HG03378 (cell line): ENCODE results near the gene NUCKS1.

Experiments used
- ATAC-seq: cut with Tn5 transposase; IDR thresholded peaks from one replicate; pipeline ENCODE4 v1.9.1; 2021; ENCODE audit warnings: mild to moderate bottlenecking, moderate library complexity; ENCODE audit not compliant: unreplicated experiment

The NUCKS1 gene

DNA sequence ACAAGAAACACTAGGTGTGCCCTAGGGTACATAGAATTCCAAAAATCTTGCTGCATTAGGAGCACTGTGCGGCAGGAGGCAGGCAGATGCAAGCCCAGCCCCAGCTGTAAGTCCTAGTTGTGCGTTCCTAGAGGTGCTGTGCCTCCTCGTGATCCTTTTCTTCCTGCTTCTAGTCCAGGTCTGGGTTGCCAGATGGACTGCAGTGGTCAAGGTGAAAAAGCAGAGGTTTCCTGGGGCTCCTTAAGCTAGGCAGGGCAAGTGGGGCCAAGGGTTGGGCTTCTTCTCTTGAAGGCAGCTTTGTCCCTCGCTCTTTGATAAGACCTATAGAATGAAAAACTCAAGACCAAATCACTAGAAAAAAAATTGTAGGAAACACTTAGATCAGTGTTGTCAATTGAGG, 48.1 kb downstream of the NUCKS1 start:
- no peak for ATAC-seq

DNA sequence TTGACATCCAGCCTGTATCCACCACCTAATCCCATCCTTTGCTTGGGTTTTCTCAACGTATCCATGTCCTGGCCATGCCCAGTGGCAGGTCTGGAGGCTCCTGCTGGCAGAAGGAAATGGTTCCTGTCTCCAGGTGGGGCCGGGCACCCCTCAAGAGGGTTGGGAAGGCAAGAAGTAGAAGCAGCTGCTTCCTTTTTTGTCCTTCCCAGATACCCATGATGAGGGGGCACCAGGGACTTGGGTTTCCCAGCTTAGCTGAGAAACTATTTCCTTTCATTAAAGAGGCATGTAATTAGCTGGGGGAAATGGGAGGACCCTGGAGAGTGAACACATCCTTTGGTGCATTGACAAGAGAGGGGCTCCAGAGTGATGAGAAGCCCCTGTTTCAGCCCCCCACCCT, 48.6 kb downstream of the NUCKS1 start:
- no peak for ATAC-seq

DNA sequence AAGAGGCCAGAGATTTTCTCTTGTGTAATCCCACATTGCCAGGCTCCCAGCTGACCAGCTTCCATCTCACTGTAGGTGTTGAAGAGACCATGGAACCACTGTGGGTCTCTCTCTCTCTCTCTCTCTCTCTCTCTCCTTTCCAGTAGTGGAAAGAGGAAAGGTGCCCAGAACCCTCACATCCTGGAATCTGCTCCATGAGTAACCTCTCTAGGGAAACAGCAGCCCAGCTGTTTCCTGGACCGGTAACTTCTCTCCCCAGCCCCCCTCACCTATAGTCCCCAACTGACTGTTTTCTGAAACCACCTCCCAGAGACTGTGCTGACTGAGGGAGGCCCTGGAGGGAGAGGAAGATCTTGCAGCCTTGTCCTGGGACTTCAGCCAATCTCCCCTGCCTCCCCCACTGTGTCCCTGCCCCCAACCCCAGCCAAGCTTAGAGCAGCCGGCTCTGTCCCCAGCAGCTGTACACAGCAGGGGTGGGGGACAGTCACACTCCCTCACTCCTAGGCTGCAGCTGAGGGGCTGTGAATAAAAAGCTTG, 49.0 kb downstream of the NUCKS1 start:
- no peak for ATAC-seq

DNA sequence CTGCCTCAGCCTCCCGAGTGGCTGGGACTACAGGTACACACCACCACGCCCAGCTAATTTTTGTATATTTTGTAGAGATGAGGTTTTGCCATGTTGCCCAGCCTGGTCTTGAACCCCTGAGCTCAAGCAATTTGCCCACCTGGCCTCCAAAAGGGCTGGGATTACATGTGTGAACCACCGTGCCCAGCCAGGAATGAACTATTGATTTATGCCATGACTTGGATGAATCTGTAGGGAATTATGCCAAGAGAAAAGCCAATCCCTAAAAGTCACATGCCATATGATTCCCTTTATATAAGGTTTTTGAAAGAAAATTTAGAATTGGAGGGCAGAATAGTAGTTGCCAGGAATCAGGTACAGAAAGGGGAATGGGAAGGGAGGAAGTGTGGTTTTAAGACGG, 50.6 kb downstream of the NUCKS1 start:
- no peak for ATAC-seq

DNA sequence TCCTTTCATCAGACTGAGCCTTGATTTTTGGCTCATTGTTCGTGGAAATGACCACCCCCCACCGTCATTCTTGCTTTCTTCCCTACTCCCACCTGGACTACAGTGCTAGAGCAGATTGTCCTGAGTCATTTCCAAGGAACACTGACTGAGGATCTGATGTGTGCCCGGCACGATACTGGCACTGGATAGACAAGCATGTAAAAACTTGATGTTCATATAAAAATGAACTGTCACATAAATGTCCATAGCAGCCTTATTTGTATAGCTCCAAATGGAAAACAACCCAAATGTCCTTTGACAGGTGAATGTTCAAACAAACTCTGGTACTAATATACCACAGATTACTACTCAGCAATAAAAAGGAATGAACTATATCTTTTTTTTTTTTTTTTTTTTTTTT, 51.1 kb downstream of the NUCKS1 start:
- no peak for ATAC-seq

DNA sequence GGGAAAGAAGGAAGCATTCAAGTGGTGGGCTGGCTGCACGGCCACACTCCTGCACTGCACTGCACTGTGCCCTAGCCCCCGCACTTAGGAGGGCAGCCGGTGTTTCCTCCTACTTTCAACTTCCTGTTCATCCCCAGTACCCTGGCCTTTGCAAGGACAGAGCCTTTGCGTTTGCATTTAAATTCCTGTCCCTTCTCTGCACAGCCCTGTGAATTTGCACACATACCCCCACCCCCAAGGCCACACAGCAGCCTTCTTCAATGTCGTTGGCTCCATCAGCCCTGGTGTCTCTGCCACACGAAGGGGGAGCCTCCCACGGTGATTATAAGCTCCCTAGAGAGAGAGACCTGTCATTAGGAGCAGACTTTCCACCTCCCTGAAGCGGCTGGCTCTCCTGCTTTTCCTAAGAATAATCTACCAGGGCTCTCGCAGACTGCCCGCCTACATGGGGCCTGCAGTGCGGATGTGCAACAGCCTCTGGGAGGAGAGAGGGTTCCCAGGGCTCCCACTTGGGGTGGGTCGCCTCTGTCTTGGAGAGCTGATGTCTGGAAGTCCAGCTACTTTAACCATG, 56.5 kb downstream of the NUCKS1 start:
- no peak for ATAC-seq

DNA sequence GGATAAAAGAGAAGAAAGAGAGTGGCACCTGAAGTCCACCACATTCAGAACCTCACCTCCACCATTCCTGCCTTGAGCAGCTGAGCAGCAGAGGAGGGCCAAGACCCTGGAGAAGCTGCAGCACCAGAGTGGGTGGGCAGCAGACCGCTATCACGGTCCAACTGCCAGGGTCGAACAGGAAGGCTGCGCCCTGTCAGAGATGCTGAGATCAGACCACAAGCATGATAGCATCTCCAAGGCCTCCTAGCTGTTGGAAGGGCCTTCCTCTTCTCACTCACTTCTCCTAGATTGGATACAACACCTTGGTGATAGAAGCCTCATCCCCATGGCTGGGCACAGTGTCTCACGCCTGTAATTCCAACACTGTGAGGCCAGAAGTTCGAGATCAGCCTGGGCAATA, 57.6 kb downstream of the NUCKS1 start:
- ATAC-seq: no peak

DNA sequence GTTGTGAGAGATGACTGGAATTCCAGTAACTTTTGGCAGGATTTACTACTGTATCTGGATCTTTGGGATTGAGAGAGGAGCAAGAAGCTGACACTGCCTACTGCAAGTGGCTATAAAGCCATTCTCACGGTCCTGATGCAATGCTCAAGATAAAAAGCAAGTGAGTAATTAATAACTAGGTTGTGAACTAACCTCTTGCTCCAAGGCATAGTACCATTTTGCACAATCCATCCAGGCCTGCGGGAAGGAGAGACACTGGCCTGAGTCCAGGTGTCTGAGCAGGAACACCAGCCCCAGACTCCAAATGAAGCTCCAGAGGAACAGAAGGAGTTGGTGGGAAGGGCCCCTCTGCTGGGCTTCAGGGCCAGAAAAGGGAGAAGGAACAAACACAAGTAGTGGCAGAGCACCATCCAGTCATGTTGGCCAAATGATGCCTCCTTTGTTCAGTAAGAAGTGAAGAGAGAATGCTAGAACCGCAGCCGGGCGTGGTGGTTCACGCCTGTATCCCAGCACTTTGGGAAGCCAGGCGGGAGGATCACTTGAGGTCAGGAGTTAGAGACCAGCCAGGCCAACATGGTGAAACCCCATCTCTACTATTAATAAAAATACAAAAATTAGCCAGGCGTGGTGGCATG, 59.7 kb downstream of the NUCKS1 start:
- no peak for ATAC-seq

DNA sequence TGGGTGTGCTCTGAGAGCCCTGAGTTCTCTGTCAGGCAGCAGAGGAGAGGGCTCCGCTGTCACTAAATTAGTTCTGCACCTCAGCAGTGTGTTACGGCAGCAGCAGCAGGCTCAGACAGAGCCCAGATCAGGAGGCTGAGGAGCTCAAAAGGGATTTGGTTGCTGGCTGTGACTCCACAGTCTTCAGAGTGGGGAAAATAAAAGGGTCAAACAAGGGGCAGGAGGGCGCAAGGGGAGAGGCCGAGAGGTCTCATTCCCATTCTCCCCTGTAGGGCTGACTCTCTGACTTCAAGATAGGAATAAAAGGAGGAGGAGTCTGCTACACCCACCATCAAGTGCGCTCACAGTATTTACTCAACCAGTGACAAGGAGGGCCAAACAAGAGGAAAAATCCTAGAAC, 60.5 kb downstream of the NUCKS1 start:
- ATAC-seq: no peak

DNA sequence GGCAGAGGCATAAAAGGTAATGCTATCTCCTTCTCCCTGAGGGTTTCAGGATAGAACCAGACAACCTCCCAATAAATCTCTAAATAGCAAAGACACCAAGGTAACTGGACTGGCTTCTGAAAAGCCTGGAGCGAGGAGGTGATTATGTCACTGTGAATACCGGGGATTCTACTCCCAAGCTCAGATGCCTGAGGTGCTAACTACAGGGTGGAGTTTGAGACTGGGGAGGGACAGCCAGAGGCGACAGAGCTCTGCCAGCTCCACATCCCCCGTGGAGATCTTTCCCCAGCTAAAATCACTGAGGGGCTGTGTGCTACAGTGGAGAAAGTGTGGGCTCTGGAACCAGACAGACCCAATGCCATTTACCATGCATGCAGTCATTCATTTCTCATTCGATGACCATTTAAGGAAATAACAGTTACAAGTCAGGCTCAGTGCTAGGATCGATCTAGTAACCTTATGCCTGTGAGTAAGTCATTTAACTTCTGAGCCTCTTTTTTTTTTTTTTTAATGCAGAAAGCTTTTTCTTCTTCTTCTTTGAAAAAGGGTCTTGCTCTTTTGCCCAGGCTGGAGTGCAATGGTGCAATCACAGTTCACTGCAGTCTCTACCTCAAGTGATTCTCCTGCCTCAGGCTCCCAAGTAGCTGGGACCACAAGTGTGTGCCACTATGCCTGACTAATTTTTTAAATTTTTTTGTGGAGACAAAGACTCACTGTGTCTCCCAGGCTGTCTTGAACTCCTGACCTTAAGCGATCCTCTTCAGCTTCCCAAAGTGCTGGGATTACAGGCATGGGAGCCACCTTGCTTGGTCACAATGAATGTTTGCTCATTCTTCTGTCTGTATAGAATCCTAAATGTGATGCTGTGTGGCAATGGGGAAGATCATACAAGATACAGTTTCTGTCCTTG, 61.6 kb downstream of the NUCKS1 start:
- no peak for ATAC-seq

DNA sequence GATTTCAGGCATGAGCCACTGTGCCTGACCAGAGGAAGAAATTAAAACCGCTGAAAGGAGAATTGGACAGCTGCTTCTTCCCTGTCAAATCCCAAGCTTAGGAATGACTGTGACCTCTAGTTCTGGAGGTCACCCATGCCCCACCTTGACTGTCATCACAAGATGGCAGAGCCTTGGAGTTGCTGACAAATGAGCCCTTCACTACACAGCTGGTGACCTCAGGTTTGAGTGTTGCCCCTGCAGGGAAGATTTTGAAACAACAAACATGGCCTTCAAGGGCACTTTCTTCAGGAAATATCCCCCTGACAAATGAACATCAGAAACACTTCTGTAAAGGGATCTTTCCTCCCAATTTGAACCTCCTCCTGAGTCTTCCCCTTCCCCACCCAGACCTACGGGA, 62.7 kb downstream of the NUCKS1 start:
- no peak for ATAC-seq

DNA sequence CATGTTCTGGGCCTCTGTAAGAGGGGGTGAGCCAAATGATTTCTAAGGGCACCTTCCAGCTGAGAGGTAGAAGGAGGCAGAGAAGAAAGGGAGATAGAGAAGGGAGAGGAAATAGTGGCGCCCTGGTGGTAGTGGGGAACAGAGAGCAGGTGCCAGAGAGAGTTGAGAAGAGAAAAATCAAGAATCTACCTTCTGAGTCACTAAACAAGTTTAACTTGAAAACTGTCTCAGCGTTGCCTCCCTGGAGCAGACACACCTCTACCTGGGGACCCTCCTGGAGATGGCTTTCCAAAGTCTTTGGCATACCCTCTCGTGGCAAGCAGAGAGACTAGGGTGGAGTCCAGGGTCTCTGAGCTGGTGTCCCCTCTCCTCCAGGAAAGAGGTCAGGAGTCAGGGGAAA, 68.6 kb downstream of the NUCKS1 start:
- no peak for ATAC-seq

DNA sequence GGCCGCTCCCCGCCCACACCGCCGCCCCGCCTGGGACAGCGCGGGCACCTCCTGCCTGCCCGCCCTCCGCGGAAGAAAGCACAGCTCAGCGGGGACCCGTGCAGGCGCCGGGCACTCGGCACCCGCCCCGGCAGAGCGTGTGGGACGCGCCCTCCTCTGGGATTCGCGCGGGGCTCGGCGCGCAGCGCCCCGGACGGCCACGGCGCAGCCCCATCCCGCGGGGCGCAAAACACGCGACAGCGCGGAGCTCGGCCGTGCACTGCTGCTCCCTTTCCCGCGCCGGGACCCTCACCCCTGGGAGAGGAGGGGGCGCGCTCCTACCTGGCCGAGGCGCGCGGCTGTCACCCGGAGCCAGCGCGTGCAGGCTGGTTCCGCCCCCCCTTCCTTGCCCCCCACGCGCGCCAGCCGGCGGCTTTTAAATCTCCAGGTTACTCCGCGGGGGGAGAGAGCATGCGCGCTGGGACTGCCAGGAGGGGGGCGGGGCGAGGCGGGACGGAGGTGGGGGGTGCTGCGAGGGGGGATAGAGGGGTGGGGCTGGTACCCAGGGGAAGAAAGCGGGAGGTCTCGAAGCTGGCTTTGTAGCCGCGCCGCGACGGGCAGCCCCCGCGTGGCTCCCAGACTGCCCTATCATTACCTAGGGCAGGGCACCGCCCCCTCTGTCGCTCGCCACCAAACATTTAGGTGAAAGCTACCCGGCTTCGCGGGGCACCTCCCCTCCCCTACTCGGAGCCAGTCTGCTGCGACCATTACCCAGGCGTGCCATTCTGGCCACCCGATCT, 69.7 kb downstream of the NUCKS1 start, which contains the start of gene SLC45A3:
Gene SLC45A3, minus strand, starts transcription at position 437 of the 779 bp plus-strand sequence. CDS start 15,853 bp downstream, outside the sequence.
- no peak for ATAC-seq

DNA sequence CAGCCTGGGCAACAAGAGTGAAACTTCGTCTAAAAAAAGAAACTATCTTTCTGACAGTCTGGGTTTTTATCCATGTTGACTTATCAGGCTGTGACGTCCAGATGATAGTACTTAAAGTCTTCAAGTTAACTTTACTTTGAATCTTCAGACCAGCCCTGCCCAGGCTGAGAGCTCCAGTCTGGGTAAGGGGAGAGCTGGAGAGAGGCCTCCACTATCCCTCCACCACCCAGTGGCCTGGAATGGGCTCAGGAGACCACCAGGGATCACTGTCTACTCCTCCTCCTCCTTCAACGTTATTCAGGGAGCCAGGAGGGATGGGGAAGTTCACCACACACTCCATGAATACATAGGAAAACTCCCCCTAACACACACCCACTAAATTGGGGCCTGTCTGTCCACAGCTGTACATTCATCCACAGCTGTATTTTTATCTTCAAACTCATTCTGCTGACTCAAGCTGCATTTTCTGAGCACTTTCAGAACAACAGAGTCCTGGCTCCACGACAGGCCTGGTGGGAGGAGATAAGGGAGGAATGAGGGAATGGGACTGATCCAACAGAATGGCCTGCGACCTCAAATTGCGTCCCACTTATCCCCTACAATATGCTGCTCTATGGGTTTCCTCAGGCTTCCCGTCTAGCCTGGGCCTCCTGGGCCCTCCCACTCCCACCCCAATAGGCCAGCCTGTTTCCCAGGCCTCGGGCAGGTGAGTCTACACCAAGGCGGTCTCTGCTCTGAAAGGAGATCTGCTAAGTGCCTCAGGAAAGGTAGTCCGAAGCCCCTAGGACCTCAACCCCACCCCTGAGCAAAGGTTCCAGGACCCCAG, 71.5 kb downstream of the NUCKS1 start:
- ATAC-seq: no peak

DNA sequence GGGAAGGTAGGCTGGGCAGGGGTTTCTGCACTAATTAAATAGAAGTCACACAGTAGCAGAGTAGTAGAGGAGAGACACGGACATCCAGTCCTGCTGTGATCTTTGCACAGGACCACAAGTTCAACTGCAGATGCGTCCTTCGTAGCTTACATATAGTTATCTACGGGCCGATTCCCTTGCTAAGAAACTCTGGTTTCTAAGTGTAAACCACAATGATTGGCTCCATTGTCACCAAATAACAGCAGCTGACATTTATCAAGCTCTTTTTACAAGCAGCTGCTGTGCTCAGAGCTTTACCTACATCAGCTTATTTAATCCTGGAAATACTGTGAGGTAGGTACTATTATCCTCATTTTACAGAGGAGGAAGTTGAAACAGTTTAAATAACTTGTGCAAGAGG, 72.8 kb downstream of the NUCKS1 start:
- ATAC-seq: no peak

DNA sequence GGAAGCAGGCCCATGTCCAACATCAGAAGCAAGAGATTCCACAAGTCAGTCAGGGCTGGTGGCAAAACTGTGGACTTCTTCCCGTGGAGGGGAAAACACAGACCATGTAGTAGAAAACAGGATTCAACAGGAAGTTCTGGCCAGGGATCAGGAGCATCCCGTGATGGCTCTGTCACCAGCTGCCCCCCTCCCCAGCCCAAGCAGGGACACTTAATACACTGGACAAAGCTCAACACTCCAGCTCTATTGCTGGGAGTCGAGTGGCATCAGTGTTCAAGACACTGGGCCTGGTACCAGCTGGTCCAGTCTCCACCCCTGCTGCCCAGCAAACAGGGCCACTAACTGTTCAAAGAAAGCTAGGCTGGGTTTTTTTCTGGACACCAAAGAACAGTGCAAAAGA, 73.4 kb downstream of the NUCKS1 start:
- no peak for ATAC-seq

DNA sequence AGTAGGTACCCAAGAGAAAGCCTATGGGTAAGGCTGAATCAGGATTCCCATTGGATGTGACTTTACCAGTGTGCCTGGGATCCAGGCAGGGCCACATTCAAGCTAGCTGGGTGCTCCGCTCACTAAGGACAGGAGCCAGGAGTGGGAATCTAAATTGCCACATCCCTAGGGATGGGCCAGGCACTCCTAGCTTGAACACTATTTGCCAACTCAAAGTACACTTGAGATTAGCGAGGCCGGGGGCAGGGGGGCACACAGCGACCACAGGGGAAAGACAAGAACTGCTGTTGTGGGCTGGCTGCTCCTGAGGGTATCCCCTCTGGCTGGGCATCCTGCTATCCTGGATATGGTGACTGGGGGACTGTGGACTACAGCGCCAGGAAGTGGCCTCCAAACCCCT, 74.0 kb downstream of the NUCKS1 start:
- no peak for ATAC-seq

DNA sequence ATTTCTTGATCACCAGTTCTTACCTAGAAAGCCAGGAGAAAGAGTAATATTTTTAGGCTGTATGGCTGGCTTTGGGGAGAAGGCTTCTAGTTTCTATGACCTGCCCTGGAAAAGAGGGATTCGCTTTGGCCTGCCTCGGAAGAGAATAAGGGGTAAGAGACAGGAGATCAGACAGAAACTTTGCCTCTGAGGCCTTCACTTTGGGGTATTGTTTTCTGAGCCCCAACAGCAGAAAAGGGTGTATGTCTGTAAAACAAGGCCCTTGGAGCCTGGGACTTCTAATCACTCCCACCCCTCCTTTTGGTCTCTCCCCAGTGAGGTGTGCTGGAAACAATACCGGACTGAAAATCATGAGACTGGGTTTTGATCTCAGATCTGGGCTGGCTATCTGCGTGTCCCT, 74.7 kb downstream of the NUCKS1 start:
- ATAC-seq: no peak

DNA sequence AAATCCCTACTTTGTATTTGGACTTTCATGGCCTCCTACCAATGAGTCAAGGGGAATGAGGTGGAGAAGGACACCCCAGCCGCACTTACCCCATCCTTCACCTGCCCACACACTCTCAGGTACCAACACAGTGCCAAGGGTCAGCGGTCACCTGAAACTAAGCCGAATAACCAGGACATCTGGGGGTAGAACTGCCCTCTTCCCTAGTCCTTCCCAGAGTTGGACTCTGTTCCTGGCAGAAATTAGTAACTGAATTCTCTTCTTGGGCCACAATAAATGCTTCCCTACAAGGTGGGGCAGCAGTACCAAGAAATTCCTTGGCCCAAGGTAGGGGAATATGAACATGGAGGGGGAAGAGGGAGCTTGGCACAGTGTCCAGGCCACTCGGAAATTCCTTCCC, 77.0 kb downstream of the NUCKS1 start:
- ATAC-seq: no peak

DNA sequence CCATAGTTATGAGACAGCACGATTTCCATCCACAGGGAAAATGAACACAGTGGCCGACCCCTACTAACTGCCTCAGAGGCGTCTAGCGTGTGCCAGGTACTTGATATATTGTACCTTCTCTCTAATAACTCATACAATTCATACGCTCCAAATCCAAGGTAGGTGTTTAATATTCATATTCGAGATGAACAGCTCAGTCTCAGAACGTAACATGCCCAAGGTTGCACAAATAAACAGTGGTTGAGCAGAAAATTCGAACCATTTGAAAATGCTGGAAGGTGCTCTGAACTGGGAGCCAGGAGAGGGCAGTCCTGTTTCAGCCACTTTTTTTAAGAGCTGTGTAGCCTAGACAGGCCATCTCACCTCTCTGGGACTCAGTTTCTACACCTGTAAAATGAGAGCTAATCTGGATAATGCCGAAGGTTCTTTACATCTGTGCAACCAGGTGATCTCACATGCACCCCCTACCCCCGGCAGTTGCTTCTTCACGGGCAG, 77.5 kb downstream of the NUCKS1 start:
- ATAC-seq: no peak
